ENCODE measurements around the gene DNTT.

DNTT gene

GRCh38 chr10:96298362-96298761, 5.9 kb upstream of the DNTT start (continued):
- TF ChIP-seq, protein P1, sequence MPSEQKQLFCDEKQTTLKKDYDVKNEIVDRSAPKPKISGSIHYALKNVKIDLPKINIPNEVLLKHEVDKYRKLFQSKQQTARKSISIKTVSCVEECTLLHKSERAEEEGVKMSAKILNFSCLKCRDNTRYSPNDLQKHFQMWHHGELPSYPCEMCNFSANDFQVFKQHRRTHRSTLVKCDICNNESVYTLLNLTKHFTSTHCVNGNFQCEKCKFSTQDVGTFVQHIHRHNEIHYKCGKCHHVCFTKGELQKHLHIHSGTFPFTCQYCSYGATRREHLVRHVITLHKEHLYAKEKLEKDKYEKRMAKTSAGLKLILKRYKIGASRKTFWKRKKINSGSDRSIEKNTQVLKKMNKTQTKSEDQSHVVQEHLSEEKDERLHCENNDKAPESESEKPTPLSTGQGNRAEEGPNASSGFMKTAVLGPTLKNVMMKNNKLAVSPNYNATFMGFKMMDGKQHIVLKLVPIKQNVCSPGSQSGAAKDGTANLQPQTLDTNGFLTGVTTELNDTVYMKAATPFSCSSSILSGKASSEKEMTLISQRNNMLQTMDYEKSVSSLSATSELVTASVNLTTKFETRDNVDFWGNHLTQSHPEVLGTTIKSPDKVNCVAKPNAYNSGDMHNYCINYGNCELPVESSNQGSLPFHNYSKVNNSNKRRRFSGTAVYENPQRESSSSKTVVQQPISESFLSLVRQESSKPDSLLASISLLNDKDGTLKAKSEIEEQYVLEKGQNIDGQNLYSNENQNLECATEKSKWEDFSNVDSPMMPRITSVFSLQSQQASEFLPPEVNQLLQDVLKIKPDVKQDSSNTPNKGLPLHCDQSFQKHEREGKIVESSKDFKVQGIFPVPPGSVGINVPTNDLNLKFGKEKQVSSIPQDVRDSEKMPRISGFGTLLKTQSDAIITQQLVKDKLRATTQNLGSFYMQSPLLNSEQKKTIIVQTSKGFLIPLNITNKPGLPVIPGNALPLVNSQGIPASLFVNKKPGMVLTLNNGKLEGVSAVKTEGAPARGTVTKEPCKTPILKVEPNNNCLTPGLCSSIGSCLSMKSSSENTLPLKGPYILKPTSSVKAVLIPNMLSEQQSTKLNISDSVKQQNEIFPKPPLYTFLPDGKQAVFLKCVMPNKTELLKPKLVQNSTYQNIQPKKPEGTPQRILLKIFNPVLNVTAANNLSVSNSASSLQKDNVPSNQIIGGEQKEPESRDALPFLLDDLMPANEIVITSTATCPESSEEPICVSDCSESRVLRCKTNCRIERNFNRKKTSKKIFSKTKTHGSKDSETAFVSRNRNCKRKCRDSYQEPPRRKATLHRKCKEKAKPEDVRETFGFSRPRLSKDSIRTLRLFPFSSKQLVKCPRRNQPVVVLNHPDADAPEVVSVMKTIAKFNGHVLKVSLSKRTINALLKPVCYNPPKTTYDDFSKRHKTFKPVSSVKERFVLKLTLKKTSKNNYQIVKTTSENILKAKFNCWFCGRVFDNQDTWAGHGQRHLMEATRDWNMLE (tag by site-specific recombination; conservative IDR thresholded peaks at IDR 0.05; ENCODE audit: low read depth) = no peak
- TF ChIP-seq ZBTB48 (tag by site-specific recombination; IDR thresholded peaks at IDR 0.05) (no peak), ZNF670 (tag by site-specific recombination; IDR thresholded peaks at IDR 0.05; ENCODE audit: low read depth) (no peak), ZNF10 (tag by site-specific recombination; IDR thresholded peaks at IDR 0.05) (no peak), ZNF624 (tag by site-specific recombination; IDR thresholded peaks at IDR 0.05) (no peak)

DNA sequence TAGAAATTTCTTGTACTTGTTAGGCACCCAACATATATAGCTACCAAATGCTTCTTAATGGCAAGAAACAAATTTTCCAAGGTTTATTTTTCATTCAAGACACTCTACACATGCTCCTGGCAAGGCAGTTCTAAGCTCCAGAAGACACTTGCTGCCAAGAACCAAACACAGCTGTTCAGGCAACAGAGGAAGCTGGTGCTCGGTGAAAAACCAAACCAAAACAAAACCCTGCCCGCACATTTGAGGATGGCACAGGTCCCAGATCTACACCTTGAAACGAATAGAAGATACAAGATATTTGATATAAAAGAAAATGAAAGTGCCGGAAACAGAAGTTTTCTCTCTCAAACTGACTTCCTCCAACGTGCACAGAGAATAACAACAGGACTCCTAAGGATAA, 4.9 kb upstream of the DNTT start:
- H3K4me3 ChIP-seq (ENCODE audit: low read depth, low read length) = no peak overlapping the region
- no peak overlapping the region for H3K27ac ChIP-seq (ENCODE audit: extremely low read depth, low read depth, low read length)
- POLR2A ChIA-PET = no interaction called here
- H3K36me3 ChIP-seq (ENCODE audit: control insufficient read depth in 2 of 2, insufficient read depth in 1 of 2, low read length in 2 of 2) = no peaks in the 10 kb centered on the region
- TF ChIP-seq ZBTB7A (tag by site-specific recombination; IDR thresholded peaks at IDR 0.05; ENCODE audit: low read depth) (no peak), ZNF549 (tag by site-specific recombination; IDR thresholded peaks at IDR 0.05) (no peak), REPIN1 (tag by site-specific recombination; IDR thresholded peaks at IDR 0.05; ENCODE audit: low read depth) (no peak), GLI2 (tag by site-specific recombination; IDR thresholded peaks at IDR 0.05; ENCODE audit: borderline replicate concordance, low read depth) (no peak), ZNF704 (tag by site-specific recombination; IDR thresholded peaks at IDR 0.05) (no peak), ZNF350 (tag by site-specific recombination; IDR thresholded peaks at IDR 0.05) (no peak), KLF1 (tag by site-specific recombination; IDR thresholded peaks at IDR 0.05) (no peak), GLIS1 (tag by site-specific recombination; IDR thresholded peaks at IDR 0.05) (no peak), ZBTB20 (tag by site-specific recombination; IDR thresholded peaks at IDR 0.05) (no peak), ZNF658 (tag by site-specific recombination; IDR thresholded peaks at IDR 0.05) (no peak), ZNF19 (tag by site-specific recombination; IDR thresholded peaks at IDR 0.05; ENCODE audit: low read depth) (no peak)
- TF ChIP-seq, protein P2, sequence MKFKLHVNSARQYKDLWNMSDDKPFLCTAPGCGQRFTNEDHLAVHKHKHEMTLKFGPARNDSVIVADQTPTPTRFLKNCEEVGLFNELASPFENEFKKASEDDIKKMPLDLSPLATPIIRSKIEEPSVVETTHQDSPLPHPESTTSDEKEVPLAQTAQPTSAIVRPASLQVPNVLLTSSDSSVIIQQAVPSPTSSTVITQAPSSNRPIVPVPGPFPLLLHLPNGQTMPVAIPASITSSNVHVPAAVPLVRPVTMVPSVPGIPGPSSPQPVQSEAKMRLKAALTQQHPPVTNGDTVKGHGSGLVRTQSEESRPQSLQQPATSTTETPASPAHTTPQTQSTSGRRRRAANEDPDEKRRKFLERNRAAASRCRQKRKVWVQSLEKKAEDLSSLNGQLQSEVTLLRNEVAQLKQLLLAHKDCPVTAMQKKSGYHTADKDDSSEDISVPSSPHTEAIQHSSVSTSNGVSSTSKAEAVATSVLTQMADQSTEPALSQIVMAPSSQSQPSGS (tag by site-specific recombination; IDR thresholded peaks at IDR 0.05; ENCODE audit: low read depth) = no peak
- TF ChIP-seq, protein P3, sequence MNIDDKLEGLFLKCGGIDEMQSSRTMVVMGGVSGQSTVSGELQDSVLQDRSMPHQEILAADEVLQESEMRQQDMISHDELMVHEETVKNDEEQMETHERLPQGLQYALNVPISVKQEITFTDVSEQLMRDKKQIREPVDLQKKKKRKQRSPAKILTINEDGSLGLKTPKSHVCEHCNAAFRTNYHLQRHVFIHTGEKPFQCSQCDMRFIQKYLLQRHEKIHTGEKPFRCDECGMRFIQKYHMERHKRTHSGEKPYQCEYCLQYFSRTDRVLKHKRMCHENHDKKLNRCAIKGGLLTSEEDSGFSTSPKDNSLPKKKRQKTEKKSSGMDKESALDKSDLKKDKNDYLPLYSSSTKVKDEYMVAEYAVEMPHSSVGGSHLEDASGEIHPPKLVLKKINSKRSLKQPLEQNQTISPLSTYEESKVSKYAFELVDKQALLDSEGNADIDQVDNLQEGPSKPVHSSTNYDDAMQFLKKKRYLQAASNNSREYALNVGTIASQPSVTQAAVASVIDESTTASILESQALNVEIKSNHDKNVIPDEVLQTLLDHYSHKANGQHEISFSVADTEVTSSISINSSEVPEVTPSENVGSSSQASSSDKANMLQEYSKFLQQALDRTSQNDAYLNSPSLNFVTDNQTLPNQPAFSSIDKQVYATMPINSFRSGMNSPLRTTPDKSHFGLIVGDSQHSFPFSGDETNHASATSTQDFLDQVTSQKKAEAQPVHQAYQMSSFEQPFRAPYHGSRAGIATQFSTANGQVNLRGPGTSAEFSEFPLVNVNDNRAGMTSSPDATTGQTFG (tag by site-specific recombination; IDR thresholded peaks at IDR 0.05; ENCODE audit: borderline replicate concordance) = no peak
- TF ChIP-seq, protein P4, sequence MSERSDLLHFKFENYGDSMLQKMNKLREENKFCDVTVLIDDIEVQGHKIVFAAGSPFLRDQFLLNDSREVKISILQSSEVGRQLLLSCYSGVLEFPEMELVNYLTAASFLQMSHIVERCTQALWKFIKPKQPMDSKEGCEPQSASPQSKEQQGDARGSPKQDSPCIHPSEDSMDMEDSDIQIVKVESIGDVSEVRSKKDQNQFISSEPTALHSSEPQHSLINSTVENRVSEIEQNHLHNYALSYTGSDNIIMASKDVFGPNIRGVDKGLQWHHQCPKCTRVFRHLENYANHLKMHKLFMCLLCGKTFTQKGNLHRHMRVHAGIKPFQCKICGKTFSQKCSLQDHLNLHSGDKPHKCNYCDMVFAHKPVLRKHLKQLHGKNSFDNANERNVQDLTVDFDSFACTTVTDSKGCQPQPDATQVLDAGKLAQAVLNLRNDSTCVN (tag by site-specific recombination; optimal IDR thresholded peaks at IDR 0.05) = no peak
- H3K9me3 ChIP-seq (ENCODE audit: control insufficient read depth, insufficient read depth, low read depth, low read length) = no peaks in the 10 kb centered on the region
- CTCF ChIA-PET = interaction anchor here (1.0 to 1.2 kb wide), 3 partner anchors 8 to 78 kb away, joined by 3 to 6 read pairs (median 3); no protein-coding TSS in a partner anchor
- H3K4me1 ChIP-seq (ENCODE audit: control insufficient read depth, insufficient read depth, low read length) = no peaks in the 10 kb centered on the region

Measured in HEK293 (cell line).